T-helper 1 cell (primary cell): Measurements from ENCODE around the gene LRRC32.
A peak's percentile ranks its signal among the peaks of the same experiment; 100 is the strongest.

Source experiments
- DNase-seq, 5 donors: peaks; one replicate each; pipeline ENCODE4 v3.0.0-alpha.2; 2012 to 2020

The LRRC32 gene

DNA sequence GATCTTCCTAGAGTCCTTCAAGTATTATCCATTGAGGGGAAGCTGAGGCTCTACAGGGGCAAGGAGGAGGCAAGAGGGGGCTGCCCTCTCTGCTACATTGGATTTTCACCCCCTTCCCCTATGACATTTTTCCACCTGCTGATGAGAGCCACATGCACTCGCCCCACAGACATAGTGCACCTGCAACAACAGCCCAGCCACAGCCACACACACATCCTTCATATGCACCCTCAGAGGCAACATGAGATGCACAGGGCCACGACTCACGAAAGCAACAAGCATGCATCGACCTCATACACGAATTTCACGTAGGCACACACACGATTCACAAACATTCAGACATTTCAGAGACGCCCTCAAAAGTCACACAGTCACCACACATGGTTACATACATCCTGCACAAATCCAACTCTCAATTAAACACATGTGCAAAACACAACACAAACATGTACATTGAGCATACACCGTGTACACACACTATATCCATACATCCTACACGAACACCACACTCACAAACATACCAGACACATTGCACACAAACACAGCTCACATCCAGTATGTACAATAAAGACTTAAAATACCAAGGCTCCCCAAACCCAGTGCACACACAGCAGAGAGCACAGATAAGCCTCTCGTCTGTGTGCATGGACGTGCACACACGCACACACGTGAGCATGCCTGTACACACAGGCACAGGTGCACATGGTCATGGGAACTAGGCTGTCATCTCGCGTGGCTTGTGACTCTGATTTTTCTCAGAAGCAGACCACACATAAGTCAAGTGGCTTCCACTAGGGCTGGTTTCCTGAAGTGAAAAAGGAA, 6.3 kb upstream of the LRRC32 start:
- DNase-seq, result no peak

DNA sequence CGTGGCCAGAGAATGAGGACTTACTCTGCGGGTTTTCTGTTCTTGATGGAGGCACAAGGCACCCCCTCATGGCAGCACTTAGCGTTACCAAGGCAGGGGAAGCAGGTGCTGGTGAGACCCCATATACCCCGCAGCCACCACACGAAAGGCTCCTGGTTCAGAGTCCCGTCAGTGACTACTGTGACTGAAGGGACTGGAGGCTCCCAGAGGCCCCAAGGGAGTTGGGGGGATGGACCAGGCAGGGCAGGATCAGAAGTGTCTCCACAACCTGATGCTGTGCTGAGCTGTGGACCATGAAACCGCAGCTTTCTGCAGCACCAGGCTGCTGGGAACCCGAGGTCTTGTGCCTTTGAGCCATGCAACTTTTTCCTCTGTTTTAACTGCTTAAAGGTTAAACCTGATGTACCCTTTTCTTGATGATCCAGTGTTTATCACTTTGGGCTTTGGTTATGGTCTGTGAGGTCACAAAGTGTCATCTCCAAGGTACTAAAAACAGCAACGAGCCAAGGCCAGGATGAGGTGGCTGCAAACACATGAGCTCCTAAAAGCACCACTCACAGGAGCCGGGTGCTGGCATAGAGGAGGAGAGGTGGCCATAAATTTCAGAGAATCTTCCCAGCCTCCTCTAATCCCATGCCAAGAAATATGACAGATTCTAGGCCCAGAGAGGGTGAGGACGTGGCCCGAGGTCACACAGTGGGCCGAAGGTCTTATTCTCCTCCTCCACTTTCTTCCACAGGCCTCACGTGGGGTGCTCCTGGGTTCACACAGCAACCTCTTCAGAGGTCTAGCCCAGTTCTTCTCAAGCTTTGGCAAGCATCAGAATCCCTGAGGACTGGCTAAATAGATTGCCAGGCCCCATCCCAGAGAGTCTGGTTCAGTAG, 4.2 kb upstream of the LRRC32 start:
- no peak for DNase-seq

DNA sequence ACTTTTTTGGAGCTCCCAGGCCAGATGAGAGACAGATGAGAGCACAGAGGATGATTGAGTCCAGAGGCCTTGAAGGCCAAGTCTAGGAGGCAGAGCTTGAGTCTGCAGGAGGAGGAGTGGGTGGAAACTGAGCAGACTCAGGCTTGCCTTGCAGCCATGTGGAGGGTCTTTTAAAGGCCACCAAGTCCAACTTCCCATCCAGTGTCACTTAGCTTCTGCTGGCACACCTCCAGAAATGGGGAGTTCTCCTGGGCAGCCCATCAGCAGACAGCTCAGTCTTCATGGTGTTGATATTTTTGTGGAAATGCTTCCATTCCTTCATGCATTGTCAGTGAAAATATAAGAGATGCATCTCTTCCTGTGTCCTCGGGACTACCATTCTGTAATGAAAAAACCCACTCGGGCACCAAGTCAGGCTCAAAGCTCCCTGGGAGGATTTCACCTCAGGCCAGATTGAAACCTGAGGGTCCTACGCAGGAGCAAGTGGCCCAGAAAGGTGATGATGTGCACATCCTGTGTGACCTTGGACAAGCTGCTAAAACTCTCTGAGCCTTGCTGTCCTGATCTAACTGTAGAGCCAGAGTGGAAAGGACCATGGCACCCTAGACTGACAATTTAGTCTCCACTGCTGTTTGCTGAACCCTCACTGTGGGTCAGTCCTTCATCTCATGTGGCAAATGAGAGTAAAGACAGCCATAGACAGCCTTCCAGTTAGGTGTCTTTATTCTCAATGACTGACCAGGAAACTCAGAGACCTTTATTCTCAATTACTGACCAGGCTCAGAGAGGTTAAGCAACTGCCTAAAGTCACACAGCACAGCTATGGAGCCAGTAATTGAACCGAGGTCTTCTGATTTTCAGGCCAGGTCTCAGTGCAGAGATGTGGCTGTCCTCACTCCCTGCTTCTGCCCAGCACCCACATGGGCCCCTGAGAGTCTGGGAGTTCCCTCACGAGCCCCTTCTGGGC, 2.9 kb upstream of the LRRC32 start:
- DNase-seq, result no peak

DNA sequence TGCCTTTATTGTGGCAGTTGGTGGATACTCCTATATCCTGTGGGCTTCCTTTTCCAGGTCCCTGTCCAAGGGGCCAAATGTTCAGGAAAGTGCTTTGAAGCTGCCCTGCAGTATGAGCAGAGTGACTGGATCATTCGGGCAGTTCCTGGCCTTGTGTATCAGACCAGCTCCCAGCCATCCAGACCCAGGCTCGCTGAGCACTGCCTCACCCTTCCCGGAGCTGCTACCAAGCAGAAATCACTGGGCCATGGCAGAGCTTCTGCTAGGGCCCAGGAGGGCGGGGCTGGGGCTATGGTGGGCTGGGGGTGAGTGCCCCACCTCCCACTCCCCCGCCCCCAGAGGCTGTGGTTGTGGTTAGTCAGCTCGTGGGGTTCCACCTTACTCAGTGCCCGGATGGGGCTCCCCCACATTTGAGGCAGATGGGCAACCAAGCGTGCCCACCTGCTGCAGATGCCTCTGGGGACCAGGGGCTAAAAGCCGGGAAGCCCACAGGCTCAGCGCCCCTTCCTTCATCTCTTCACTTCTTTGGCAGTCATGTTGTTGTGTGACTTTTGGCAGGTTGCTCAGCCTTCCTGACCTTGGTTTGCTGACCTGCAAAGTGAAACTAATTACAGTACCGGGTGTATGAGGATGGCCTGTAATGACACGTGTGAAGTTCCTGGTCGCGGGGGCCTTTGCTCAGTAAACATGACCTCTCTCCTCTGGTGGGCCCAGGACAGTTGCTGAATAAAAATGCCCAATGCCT, 2.1 kb upstream of the LRRC32 start:
- DNase-seq, result peak in 1 of 5 donors; percentile 48

DNA sequence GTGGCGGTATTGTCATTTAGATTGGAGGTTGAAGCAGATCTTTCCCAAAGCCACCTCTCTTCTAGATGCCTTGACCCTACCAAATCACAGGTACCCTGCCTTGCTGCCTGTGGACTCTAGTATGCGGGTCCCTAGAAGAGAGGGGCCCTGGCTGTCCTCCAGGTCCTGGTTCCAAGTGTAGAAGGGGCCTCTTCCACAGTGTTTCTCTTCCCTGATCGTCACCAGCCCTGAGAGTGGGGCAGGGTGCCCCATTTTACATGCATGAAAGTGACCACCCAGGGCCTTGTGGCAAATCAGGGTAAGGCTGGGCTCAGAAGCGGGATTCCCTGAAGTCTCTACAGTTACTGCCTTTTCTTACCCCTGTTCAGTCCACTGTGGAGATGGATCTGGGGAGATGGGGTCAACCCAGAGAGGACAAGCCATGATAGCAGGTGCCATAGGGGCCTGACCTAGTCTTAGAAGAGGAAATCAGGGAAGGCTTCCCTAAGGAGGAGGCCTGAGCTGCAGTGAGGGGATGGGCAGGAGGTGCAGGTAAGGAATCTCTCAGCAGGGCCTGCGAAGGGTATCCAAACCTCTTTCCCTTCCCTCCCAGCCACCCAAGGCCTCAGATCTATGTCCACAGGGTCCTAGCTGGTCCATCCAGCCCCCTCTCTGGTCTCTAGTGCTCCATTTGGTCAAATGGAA, 1.2 kb upstream of the LRRC32 start:
- no peak for DNase-seq

DNA sequence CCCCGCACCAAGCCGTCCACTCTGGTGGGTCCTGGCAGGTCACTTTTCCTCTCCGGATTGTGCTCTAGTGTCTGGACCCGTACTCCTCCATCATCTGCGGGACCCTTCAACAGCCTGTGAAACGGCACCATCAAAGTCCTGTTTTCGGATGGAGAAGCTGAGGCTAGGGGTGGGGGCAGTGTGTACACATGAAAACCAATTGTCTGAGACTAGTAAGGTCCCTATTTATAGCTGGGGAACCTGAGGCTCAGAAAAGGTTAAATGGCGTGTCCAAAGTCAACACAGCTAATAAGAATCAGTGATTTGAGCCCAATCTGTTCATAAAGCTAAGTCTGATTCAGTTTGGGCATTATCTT, 668 bp upstream of the LRRC32 start:
- DNase-seq, result no peak

DNA sequence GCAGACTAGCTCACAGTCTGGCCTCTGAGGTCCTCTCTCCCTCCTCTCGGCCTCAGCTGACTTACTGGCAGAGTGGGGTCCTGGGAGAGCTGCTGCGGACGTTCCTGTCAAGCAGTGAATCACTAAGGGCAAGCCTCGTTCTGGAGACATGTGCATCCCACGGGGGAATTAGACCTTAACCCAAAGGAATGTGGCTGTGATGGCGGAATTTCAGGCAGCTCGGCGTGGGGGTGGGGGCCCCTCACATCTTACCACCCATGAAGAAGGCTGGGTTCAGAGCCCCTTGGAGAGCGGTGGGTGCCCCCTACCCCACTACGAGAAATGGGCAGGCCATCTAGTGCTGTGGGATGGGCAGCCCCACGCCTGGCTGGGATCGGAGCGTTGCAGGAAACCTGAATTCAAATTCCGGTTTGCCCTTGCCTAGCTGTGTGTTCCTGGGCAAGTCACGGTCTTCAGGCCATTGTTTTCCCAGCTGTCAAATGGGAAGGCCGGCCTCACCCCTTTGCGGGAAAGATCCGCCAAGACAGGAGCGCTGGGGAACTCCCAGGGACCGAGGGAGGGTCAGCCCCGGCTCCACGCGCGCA, 554 bp downstream of the LRRC32 start:
- DNase-seq, result no peak

DNA sequence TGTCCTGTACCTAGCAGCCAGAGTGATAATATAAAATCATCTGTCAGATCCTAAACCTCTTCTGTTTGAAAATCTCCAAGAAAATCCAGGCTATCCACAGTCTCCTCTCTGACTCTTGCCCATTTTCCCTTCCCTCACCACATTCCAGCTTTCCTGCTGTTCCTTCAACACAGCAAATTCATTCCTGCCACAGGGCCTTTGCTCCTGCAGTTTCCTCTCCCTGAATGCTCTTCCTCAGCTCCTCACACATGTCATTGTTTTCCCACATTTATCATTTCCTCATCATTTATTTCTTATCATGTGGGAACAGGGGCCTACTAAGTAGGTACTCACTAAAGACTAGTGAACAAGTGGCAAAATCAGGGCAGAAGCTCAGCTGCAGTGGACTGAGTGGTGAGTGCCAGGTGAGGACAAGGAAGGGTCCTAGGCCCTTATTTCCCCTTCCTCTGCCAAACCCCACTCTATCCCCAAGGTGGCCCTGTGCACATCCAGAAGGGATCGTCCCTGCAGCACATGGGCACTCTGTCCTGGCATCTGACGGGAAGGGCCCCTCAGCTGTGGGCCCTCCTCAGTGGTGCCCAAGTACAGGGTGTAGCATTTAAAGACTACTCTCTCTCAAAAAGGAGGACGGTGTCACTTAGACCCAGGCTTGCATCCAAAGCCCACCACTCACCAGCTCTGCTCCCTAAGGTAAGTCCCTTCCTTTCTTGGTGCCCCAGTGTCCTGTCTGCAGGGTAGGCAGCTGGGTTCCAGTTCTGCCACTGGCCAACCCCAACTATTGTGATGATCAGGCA, 2.0 kb downstream of the LRRC32 start:
- no peak for DNase-seq

DNA sequence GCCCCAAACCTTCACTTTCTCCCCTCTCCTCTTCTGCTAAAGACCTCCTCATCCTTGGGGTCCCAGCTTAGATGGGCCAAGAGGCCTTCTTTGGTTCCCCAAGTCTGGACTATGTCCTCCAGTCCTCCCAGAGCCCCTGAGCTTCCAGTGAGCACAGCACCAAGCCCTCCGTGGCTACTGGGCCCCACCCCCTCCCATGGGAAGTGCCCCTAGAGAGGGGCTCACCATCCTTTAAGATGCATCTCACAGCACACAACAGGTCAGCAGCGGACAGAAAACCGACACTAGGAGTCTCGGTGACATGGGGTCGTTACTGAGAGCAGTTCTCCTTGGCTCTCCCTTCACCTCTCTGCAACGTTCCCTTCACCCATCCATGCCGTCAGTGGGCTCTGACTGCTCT, 2.7 kb downstream of the LRRC32 start:
- DNase-seq, result no peak

DNA sequence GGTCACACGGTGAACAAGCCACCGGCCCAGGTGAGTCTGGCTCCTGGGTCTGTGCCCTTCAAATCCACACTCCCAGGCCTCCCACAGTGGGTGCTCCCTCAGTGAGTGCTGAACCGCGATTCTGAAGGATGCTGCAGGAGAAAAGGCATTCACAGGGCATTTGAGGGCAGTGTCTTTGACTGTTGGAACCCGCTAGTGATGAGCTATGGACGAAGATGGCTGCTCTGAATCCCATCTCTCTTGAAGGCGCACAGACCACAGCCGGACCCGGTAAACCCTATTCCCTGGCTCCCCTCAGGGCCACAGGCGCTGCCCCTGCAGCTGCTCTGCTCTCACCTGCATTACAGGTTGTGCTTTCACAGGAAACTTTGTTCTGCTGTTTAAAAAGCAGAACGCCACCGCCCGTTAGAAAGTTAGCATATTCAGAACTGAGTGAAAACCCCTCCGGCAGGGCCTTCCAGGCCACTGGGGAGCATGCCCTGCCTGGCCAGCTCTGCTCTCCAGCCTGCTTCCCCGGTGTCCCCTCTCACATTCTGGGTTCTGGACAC, 3.2 kb downstream of the LRRC32 start:
- DNase-seq, result no peak

DNA sequence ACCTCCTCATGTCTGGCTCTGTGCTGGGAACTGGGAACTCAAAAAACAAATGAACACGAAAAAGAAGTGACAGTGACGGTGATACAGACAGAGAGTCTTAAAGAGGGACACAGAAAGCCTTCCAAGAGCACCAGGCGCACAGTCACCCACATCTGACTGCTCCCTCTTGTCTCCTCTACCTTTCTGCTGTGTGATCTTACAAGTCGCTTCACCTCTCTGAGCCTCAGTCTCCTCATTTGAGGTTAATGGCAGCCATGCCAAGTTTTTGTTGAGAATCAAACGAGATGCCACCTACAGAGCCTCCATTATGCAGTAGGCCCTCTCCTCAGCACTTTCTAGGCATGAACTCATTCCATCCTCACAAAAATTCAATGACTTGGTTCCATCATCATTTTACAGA, 3.7 kb downstream of the LRRC32 start:
- DNase-seq, result no peak

DNA sequence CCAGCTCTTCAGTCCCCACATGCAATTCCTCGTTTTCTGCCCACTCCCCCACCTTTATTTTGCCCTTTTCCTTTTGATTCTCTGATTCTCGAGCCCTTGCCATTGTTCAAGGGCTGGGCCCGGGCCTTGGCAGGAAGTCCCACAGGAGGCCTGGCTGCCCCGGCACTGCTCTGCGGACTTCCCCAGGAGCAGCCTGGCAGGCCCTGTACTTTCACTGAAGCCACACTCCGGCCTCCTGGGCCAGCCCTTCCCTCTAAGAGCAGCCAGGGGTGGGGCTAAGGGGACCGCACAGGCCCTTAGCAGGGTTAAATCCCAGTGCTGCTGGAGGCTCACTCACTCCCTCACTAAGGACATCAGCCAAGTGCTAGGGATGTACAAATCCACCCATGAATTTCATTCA, 4.1 kb downstream of the LRRC32 start:
- DNase-seq, result peak in 1 of 5 donors; percentile 1

DNA sequence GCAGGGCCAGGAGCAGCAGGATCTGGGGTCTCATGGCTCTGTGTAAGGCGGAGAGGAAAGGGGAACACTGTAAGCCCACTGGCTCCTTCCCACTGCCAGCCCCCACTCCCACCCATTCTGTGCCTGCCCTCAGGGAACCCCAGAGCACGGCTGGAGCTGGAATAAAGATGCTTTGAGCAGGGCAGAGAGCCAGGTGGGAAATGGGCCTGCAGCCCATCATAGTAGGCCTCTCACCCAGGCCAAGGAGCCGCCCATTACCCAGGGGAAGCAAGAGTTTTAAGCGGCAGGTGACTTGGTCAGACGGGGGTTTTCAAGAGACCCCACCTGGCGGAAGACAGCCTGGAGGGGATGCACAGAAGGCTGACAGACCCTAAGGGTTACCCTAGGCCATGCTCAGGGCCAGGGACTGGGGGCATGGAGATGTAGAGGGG, 4.6 kb downstream of the LRRC32 start:
- DNase-seq, result peak in 1 of 5 donors; percentile 2

DNA sequence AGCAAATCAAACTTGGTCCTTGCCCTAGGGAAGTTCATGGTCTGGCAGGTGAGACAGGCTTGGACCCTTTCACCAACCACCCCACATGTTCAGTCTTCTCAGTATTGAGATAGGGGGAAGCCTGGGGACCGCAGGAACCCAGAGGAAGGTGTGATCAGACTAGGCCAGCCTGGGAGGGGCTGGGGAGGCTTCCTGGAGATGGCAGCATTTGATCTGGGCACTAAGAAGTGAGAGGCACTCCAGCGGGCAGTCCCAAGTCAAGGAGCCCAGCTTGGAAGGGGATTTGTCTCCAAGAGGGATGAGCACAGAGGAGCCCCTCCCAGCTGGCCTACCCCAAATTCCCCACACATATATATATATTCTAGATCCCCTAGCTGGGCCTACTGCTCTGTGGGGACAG, 5.4 kb downstream of the LRRC32 start:
- peak in 1 of 5 donors; percentile 23 for DNase-seq

DNA sequence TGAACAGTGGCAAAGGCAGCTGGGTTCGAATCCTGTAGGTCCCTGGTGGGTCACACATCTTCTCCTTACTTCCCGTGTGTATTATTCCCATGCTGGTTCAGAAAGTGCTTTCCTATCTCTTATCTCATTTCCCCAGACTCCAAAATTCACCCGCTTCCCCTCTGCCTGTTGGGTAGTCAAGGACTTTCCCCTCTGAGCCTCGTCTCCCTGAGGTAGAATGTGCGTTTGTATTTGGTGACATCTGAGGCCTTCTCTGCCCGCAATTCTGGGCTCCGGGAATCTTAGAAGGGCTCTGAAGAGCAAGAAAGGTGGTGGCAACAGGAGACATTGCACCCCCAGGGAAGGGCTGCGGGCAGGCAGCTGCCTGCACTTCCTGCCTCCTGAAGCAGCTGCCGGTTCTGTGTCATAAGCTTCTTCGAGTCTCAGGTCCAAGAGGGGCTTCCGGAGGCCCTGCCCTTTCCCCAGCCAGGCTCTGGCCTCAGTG, 5.9 kb downstream of the LRRC32 start:
- DNase-seq, result peak in 1 of 5 donors; percentile 70

DNA sequence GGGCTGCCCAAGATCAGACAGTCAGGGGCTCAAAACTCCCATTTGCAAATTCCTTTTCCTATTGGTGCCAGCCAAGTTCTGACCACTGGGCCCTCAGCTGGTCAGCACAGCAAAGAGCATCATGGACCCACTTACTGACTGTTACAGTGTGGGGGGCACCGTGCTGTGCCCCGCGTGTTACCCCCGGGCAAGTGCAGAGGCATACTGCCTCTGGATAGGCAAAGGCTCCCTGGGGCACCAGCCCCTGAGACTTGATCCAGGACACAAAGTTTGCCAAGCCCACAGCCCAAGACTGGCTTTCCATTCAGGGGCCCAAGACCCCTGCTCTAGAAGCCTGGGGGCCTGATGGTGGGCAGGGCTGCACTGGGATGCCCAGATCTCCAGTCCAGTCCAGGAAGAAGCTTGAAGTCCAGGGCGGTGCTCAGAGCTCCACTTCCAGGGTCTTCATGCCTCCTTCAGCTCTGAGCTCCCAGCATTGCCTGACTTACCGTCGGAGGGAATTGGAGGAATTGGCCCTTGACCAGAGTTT, 6.6 kb downstream of the LRRC32 start:
- no peak for DNase-seq

DNA sequence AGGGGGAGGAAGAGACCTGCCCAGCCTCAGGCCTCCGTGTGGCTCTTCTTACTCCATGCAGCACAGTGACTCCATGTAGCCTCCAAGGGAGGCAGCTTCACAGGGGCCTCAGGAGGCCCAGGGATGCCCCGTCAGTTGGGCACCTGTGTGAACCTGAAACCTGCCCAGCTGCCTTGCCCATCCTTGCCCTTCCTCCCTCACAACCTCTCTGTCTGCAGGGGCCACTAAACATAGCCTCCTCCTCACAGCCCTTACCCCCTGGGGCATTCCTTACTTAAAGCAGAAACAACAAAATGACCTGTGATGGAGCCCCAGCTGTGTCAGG, 7.1 kb downstream of the LRRC32 start:
- no peak for DNase-seq

DNA sequence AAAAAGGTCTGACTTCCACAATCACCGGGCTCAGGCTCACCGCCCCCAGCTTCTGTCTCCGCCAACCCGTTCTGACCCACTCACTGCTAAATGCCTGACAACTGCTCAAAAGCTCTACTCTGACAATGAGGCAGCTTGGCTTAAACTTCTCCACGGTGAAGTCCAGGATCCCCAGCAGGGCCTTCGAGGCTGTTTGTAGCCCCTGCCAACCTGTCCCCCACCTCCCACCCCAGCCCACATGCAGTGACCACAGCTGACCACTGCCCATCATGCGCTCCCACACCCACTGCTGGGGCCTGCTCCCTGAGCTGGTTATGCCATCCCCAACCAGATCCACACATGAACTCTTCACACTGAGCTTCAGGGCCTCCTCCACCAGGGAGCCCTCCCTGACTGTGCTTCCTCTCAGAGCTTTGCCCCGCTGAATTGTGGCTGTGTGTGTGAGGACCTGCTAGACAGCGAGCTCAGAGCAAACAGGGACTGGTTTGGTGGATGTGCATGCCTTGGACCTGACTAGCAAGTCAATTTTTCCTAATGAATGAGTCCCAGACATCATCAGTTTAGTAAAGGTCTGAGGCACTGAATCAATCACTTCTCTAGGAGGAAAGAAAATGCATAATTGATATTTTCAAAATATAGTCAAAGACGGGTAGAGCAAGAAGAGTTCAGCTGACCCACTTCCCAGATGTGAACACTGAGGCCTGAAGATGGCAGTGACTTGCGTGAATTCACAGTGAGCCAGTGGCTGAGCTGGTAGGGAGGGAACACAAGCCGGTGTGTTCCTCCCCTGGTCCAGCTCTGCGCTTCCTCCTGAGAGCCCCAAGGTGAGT, 7.7 kb downstream of the LRRC32 start:
- DNase-seq, result no peak
